ENCODE measurements around the gene FARS2.
A peak's percentile ranks its signal among the peaks of the same experiment; 100 is the strongest.

- no peak for TF ChIP-seq CTCF (IDR thresholded peaks at IDR 0.05)
- no peak for TF ChIP-seq POLR2A (IDR thresholded peaks at IDR 0.05)
- peak in 1 of 2 donors; percentile 38 for TF ChIP-seq POLR2AphosphoS5 (IDR thresholded peaks at IDR 0.05)
- TF ChIP-seq EP300 (IDR thresholded peaks at IDR 0.05): no peak
Measured at GRCh38 chr6:5672581-5673011, 411.3 kb downstream of the FARS2 start.
